ENCODE data around the gene KRTAP4-6.
"Not testable (repeated sequence)": the region's sequence is repeated elsewhere in the genome, so short reads cannot be mapped to it uniquely, and the experiment has no call there.

Gene KRTAP4-6

GRCh38 chr17:41140360-41141131 is at the start of gene KRTAP4-6:
Gene KRTAP4-6 (minus strand): TSS chr17:41140544. CDS start chr17:41140487, 57 bp downstream.
- no peak for DNase-seq

DNA sequence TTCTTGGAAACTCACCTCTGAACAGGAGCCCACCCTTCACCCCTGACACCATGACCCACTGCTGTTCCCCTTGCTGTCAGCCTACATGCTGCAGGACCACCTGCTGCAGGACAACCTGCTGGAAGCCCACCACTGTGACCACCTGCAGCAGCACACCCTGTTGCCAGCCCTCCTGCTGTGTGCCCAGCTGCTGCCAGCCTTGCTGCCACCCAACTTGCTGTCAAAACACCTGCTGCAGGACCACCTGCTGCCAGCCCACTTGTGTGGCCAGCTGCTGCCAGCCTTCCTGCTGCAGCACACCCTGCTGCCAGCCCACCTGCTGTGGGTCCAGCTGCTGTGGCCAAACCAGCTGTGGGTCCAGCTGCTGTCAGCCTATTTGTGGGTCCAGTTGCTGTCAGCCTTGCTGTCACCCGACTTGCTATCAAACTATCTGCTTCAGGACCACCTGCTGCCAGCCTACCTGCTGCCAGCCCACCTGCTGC is 49.5 kb upstream of the KRTAP4-6 start, which contains the start of gene KRTAP9-1:
KRTAP9-1 (plus strand) TSS at position 51 of the 482 bp plus-strand sequence; CDS start at position 51, 0 bp downstream.
- DNase-seq = not testable (repeated sequence)

GRCh38 chr17:41186872-41187271 is 46.5 kb upstream of the KRTAP4-6 start:
- DNase-seq = no peak

DNA sequence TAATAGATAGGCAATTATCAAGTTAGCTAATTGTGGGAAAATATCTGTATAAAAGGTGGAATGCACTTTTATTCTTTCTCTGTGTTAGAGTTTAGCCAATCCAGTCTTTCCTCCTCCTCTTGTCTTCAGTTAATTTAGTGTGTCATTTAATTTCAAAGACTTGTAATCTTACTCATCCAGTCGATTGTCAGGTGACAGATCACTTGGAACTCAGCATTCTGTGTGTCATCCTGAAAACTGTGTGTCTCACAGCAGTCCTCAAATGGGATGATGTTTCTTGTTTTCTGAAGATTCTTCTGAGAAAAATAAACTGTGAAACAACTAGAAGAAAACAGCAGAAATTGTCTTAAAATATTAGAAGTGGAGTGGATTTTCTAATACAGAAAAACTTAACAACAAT is 44.7 kb upstream of the KRTAP4-6 start:
- no peak for DNase-seq

DNA sequence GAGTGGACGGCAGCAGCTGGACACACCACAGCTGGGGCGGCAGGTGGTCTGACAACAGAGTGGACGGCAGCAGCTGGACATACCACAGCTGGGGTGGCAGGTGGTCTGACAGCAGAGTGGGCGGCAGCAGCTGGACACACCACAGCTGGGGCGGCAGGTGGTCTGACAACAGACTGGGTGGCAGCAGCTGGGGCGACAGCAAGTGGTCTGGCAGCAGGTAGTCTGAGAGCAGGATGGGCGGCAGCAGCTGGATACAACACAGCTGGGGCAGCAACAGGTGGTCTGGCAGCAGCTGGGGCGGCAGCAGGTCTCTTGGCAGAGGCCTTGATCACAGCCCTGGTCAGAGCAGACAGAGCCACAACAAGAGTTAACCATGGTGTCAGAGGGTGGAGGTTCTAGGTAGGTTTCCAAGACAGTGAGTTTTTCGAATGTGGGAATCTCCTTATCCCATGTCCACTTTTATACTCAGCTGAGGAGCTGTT is 44.2 kb upstream of the KRTAP4-6 start, which contains the start of gene KRTAP4-1:
KRTAP4-1 (minus strand) TSS at position 432 of the 482 bp plus-strand sequence; CDS start at position 375, 57 bp downstream.
- no peak for DNase-seq

GRCh38 chr17:41178843-41179616 is 38.7 kb upstream of the KRTAP4-6 start:
- no peak for DNase-seq

- no peak for DNase-seq
Measured at GRCh38 chr17:41178341-41178740, 38.0 kb upstream of the KRTAP4-6 start.

GRCh38 chr17:41177727-41178271 is 37.5 kb upstream of the KRTAP4-6 start, which contains the start of gene KRTAP4-2:
Gene KRTAP4-2 (minus strand): TSS chr17:41178221. CDS start chr17:41178164, 57 bp downstream.
- DNase-seq = no peak

- no peak for DNase-seq
Measured at GRCh38 chr17:41176744-41177387, 36.5 kb upstream of the KRTAP4-6 start.

- DNase-seq = no peak
Measured at GRCh38 chr17:41171886-41172285, 31.5 kb upstream of the KRTAP4-6 start.

GRCh38 chr17:41168121-41168520 is 27.8 kb upstream of the KRTAP4-6 start, which contains the start of gene KRTAP4-3:
Gene KRTAP4-3 (minus strand): TSS chr17:41168221. CDS start chr17:41168172, 49 bp downstream.
- DNase-seq = no peak

DNA sequence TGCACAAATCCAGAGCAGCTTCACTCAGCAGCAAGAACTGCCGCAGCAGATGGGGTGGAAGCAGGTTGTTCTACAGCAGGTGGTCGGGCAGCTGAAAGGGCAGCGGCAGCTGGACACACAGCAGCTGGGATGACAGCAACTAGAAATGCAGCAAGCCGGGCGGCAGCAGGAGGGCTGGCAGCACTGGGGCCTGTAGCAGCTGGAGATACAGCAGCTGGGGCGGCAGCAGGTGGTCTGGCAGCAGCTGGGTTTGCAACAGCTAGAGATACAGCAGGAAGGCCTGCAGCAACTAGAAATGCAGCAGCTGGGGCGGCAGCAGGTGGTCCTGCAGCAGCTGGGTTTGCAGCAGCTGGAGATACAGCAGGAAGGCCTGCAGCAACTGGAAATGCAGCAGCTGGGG is 27.2 kb upstream of the KRTAP4-6 start:
- DNase-seq = peak; percentile 32

GRCh38 chr17:41163828-41164227 is 23.5 kb upstream of the KRTAP4-6 start:
- DNase-seq = no peak

DNA sequence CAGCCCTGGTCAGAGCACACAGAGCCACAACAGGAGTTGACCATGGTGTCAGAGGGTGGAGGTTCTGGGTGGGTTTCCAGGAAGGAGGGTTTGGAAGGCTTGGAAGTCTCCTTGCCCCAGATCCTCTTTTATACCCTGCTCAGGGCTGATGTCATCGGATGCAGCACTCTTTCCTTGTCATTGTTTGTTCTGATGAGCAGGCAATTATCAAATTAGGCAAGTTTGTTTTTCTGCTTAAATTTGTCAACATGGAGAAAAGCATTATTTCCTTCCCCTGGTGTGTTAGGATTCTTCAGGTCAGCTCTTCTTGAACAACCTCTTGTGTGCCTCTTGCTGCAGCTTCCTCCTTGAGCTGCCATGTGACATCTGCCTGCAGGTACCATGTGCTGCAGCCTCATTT is 20.3 kb upstream of the KRTAP4-6 start, which contains the start of gene KRTAP4-4:
KRTAP4-4 (minus strand) TSS at position 101 of the 400 bp plus-strand sequence; CDS start at position 44, 57 bp downstream.
- no peak for DNase-seq

GRCh38 chr17:41160190-41160589 is 19.8 kb upstream of the KRTAP4-6 start:
- not testable (repeated sequence) for DNase-seq

DNA sequence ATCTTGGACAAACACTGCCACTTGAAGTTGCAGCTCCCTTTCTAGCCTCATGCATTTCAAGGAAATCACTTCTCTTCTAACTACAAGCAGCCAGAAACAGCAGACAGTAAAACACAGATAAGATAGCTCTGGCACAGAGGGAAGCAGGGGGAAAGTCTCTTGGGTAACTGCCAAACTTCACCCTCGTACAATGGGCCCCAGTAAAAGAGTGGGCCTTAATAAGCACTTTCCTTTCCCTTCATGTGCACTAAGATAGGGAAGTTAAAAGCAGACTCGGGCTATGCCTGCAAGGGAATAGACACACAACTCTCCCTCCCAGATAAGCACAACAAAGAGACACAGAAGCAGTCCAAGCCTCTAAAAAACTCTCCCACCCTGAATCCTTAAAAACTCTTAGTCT is 13.5 kb upstream of the KRTAP4-6 start:
- no peak for DNase-seq

DNA sequence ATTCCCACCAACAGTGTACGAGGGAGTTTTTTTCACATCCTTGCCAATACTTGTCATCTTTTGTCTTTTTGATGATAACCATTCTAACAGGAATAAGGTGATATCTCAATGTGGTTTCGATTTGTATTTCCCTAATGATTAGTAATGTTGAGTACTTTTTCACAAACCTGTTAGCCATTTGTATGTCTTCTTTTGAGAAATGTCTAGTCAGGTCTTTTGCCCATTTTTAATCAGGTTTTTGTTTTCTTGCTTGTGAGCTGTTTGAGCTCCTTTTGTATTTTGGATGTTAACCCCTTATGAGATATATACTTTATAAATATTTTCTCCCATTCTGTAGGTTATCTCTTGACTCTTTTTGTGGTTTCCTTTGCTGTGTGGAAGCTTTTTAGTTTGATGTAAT is 11.2 kb upstream of the KRTAP4-6 start:
- DNase-seq = no peak

DNA sequence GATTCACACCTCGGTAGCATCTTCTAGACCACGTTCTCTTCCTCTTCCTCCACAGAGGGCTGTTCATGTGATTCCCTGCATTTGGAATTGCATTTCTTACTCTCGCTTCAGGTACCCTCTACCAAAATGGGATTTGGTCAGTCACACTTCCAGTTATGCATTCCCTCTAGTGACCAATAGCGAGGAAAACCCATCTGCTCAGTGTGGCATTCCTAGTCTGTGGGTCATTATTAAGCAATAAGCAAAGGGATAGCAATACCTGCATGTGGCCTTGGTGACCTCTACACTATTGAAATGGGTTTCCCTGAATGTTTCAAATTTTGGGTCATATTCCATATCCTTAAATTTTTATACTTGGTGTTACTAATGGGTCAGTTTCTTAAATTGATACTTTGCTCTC is 9.7 kb upstream of the KRTAP4-6 start:
- DNase-seq = no peak

- no peak for DNase-seq
Measured at GRCh38 chr17:41149652-41149985, 9.3 kb upstream of the KRTAP4-6 start, which contains the start of gene KRTAP4-5. Gene KRTAP4-5 (minus strand): TSS chr17:41149825. CDS start chr17:41149767, 58 bp downstream.

DNA sequence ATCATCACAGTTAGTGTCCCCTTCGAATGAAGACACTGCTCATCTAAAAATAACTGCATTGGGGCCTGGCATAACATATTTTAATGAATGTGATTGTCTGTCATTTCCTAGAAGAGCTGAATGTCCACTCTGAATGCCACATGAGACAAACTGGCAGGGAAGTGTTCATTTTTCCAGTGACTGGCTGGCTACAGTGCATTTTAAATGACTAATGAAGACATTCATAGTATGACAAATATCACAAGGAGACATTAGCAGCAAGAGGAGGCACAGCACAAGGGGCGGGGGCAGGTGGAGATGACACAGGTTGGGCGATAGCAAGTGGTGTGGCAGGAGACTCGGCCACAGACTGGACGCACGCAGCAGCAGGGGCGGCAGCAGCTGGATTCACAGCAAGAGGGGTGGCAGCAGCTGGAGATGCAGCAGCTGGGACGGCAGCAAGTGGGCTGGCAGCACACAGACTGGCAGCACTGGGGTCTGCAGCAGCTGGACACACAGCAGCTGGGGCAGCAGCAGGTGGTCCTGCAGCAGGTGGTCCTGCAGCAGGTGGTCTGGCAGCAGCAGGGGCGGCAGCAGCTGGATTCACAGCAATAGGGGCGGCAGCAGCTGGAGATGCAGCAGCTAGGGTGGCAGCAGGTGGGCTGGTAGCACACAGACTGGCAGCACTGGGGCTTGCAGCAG is 8.8 kb upstream of the KRTAP4-6 start:
- DNase-seq = not testable (repeated sequence)

GRCh38 chr17:41147531-41148204 is 7.3 kb upstream of the KRTAP4-6 start:
- no peak for DNase-seq

Data from DMS153 (cell line).